Endothelial cell of umbilical vein (primary cell): ENCODE results near the gene MYH14. TPM values are rescaled to one million over a fixed set of nuclear protein-coding genes. Genes with fewer than 3 reads are reported as not detected.

Source experiments
- BruUV-seq: library from RNA; stranded (reverse); fragments of 400-500 nt; replicated peaks from 2 replicates; lab custom pipeline; 2021; lab: Mats Ljungman, UMichigan
- CTCF ChIA-PET: fragments of 300-600, 350-600 bp; sonication (Branson Sonifier 250); formaldehyde crosslinking; loops from one replicate; lab custom pipeline; 2021; ENCODE audit warnings: antibody characterized with exemption, inconsistent platforms; lab: Charles Lee
- POLR2A ChIA-PET: fragments of 300-600, 350-600 bp; sonication (Branson Sonifier 250); formaldehyde crosslinking; loops from one replicate; lab custom pipeline; 2021; ENCODE audit warnings: antibody characterized with exemption, inconsistent platforms; lab: Charles Lee
- DNase-seq: peaks from one replicate; pipeline ENCODE4 v3.0.0-alpha.2; 2011; ENCODE audit warnings: low read depth, low spot score
- FAIRE-seq: peaks from 2 replicates; lab custom pipeline; 2011; peaks lifted over from hg19 to GRCh38; lab: Jason Lieb, UNC
- H2AFZ ChIP-seq: 2 replicates; pipeline ENCODE4 v1.6.0; 2012; ENCODE audit warnings: low read depth, low read length, control low read depth, inconsistent platforms
- H3K27ac ChIP-seq: 2 replicates; pipeline ENCODE4 v1.5.1; 2011; ENCODE audit warnings: low read depth, mild to moderate bottlenecking, control low read depth, low read length, moderate library complexity; ENCODE audit not compliant: insufficient read depth
- H3K27me3 ChIP-seq, 2 experiments: 2 replicates each; pipeline versions ENCODE4 v1.6.0 to v1.6.1; 2011; ENCODE audit warnings: low read length in 2 of 2, mixed read lengths in 1 of 2; ENCODE audit not compliant: control insufficient read depth in 2 of 2, insufficient read depth in 2 of 2
- H3K36me3 ChIP-seq, 2 experiments: 2 replicates in 1 of 2; 3 replicates in 1 of 2; pipeline ENCODE4 v1.5.1; 2011; ENCODE audit warnings: low read length in 2 of 2, mild to moderate bottlenecking in 1 of 2, moderate library complexity in 1 of 2; ENCODE audit not compliant: control insufficient read depth in 2 of 2, insufficient read depth in 2 of 2; ENCODE audit errors: extremely low read depth in 1 of 2
- H3K4me1 ChIP-seq: 3 replicates; pipeline ENCODE4 v1.5.1; 2011; ENCODE audit warnings: mild to moderate bottlenecking, low read length; ENCODE audit not compliant: control insufficient read depth, insufficient read depth; ENCODE audit errors: extremely low read depth
- H3K4me2 ChIP-seq: 2 replicates; pipeline ENCODE4 v1.6.1; 2011; ENCODE audit warnings: low read length, control low read depth, mixed read lengths; ENCODE audit not compliant: insufficient read depth
- H3K4me3 ChIP-seq, 3 experiments: fragments of 200-600 bp in 1 of 3; sonication (generic), shearing (Covaris generic) in 1 of 3; replicated peaks in 1 of 3; 2 replicates each; pipeline ENCODE4 v1.5.1; 2011 to 2016; ENCODE audit warnings: control low read depth in 3 of 3, low read length in 3 of 3, mild to moderate bottlenecking in 2 of 3, inconsistent platforms in 1 of 3, low read depth in 1 of 3, moderate library complexity in 1 of 3; ENCODE audit not compliant: insufficient read depth in 1 of 3
- H3K79me2 ChIP-seq: 2 replicates; pipeline ENCODE4 v1.6.0; 2012; ENCODE audit warnings: low read length, inconsistent platforms; ENCODE audit not compliant: control insufficient read depth, insufficient read depth
- H3K9ac ChIP-seq: replicated peaks from 2 replicates; pipeline ENCODE3; 2011; ENCODE audit warnings: low read length, control low read depth; ENCODE audit not compliant: insufficient read depth; ENCODE audit errors: extremely low read depth
- H3K9me1 ChIP-seq: replicated peaks from 3 replicates; pipeline ENCODE4 v1.6.0; 2011; ENCODE audit warnings: mild to moderate bottlenecking, low read length; ENCODE audit not compliant: control insufficient read depth, insufficient read depth; ENCODE audit errors: extremely low read depth
- H3K9me3 ChIP-seq: replicated peaks from 2 replicates; pipeline ENCODE4 v1.5.1; 2012; ENCODE audit warnings: low read length, inconsistent platforms; ENCODE audit not compliant: control insufficient read depth, insufficient read depth
- H4K20me1 ChIP-seq: replicated peaks from 2 replicates; pipeline ENCODE3; 2011; ENCODE audit warnings: mild to moderate bottlenecking, low read length; ENCODE audit not compliant: control insufficient read depth, insufficient read depth; ENCODE audit errors: extremely low read depth
- EZH2 ChIP-seq: IDR thresholded peaks from 2 replicates; pipeline ENCODE4 v1.6.1; 2012; ENCODE audit warnings: borderline replicate concordance, low read depth, mild to moderate bottlenecking, moderate library complexity, low read length, inconsistent platforms; ENCODE audit not compliant: severe bottlenecking
- FOS ChIP-seq: IDR thresholded peaks from 2 replicates; pipeline ENCODE4 v1.6.1; 2011; ENCODE audit warnings: mild to moderate bottlenecking, low read length, moderate library complexity, borderline replicate concordance; ENCODE audit not compliant: insufficient read depth
- GATA2 ChIP-seq: IDR thresholded peaks from 2 replicates; pipeline ENCODE4 v1.7.0; 2011; ENCODE audit warnings: low read depth, mild to moderate bottlenecking, moderate library complexity, mixed read lengths, low read length; ENCODE audit not compliant: insufficient read length, insufficient read depth
- JUN ChIP-seq: IDR thresholded peaks from 2 replicates; pipeline ENCODE4 v1.6.1; 2011; ENCODE audit warnings: borderline replicate concordance, low read depth; ENCODE audit not compliant: insufficient read length, insufficient read depth
- MYC ChIP-seq: IDR thresholded peaks from one replicate; pipeline ENCODE4 v1.6.1; 2011; ENCODE audit warnings: mild to moderate bottlenecking, low read depth, low read length
- POLR2A ChIP-seq: IDR thresholded peaks from 2 replicates; pipeline ENCODE4 v1.6.1; 2012; ENCODE audit warnings: low read depth, mild to moderate bottlenecking, control low read depth, low read length
- POLR2AphosphoS5 ChIP-seq: IDR thresholded peaks from 2 replicates; pipeline ENCODE4 v1.6.1; 2012; ENCODE audit warnings: low read depth, mild to moderate bottlenecking, control low read depth, low read length, moderate library complexity; ENCODE audit not compliant: insufficient read depth
- dilution Hi-C: fragments of 300-500 bp; cut with MboI; formaldehyde crosslinking; loops from one replicate; pipeline ENCODE4 v1.15.0; 2019; ENCODE audit warnings: low sequenced_read_pairs; ENCODE audit not compliant: extremely low pct_ligation_motif_present
- intact Hi-C: fragments of 100-400 bp; cut with micrococcal nuclease; formaldehyde crosslinking; loops from one replicate; pipeline ENCODE4 v1.10.0; 2022
- polyA plus RNA-seq, 4 experiments: library from polyadenylated mRNA; depleted of rRNA in 3 of 4; stranded (reverse) in 3 of 4; unstranded in 1 of 4; fragments of >200 nt; gene quantifications; 2 replicates each; pipeline versions ENCODE4 v1.2.1 to v1.2.3, GENCODE V29; 2011 to 2012; ENCODE audit warnings: missing spikeins in 1 of 4
- total RNA-seq: library from RNA; stranded (reverse); gene quantifications from 2 replicates; pipeline ENCODE4 v1.2.3, GENCODE V29; 2021
- TF ChIP-seq, protein P1 (sequence below), 2 donors: IDR thresholded peaks; 1 replicate in 1 of 2; 2 replicates in 1 of 2; pipeline ENCODE4 v1.5.1; 2011; ENCODE audit warnings: low read length in 2 of 2, mild to moderate bottlenecking in 2 of 2, moderate library complexity in 2 of 2, control low read depth in 1 of 2, inconsistent platforms in 1 of 2, low read depth in 1 of 2; ENCODE audit not compliant: insufficient read depth in 1 of 2; ENCODE audit errors: extremely low read depth in 1 of 2
- TF ChIP-seq, protein P2 (sequence below): IDR thresholded peaks from 2 replicates; pipeline ENCODE4 v1.6.1; 2011; ENCODE audit not compliant: insufficient read depth, insufficient read length

The MYH14 gene
- total and polyA plus RNA-seq, 2 donors (not counting 3 experiments of a cell fraction or from before 2014, with no cell fraction given), result 0.13 TPM; not detected in 1

DNA sequence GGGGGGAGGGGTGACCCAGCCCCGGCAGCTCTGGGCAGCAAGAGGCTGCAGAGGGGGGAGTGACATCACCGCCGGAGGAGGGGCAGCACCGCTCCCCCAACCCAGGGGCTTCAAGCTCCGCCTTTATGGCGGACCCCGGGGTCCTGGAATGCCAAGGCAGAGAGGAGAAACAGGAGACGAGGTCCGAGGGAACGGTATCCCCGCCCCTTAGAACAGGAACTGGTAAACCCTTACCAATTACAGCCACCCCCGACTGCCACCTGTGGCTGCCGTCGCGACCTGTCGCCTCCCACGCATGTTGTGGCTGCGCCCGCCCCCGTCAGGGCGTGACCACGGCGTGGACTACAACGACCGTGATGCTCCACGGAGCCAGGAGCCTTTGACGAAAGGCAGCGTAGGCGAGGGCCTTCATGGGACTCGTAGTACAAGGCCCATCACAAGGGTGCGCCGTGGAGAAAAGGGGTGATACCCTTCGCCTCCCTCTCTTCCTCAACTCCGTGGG, 129.9 kb downstream of the MYH14 start:
- dilution Hi-C loops (no loop called here), intact Hi-C loops (loop anchor here (1.0 to 5.0 kb wide), 2 partner anchors 16 to 324 kb away; no protein-coding TSS in a partner anchor)
- no TSS peak for BruUV-seq
- no peaks in the 10 kb centered on the region for H3K9me1 ChIP-seq
- no peaks in the 10 kb centered on the region for H3K79me2 ChIP-seq
- DNase-seq (peak; percentile 89), FAIRE-seq (peak; percentile 85)
- POLR2A ChIA-PET, result no interaction called here
- peaks cover 8% of the 10 kb centered on the region for H3K4me1 ChIP-seq
- H3K36me3 ChIP-seq, result no peaks in the 10 kb centered on the region
- H3K27ac ChIP-seq, result no peak overlapping the region
- H3K9ac ChIP-seq, result no peak overlapping the region
- peak overlapping the region in 2 of 3 experiments; percentile 27 to 60 for H3K4me3 ChIP-seq
- no peak for TF ChIP-seq POLR2A
- no peak for TF ChIP-seq GATA2
- no peak for TF ChIP-seq FOS
- no peak for TF ChIP-seq JUN
- TF ChIP-seq, protein P1, sequence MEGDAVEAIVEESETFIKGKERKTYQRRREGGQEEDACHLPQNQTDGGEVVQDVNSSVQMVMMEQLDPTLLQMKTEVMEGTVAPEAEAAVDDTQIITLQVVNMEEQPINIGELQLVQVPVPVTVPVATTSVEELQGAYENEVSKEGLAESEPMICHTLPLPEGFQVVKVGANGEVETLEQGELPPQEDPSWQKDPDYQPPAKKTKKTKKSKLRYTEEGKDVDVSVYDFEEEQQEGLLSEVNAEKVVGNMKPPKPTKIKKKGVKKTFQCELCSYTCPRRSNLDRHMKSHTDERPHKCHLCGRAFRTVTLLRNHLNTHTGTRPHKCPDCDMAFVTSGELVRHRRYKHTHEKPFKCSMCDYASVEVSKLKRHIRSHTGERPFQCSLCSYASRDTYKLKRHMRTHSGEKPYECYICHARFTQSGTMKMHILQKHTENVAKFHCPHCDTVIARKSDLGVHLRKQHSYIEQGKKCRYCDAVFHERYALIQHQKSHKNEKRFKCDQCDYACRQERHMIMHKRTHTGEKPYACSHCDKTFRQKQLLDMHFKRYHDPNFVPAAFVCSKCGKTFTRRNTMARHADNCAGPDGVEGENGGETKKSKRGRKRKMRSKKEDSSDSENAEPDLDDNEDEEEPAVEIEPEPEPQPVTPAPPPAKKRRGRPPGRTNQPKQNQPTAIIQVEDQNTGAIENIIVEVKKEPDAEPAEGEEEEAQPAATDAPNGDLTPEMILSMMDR (IDR thresholded peaks at IDR 0.05; ENCODE audit: extremely low read depth in 1 of 2, insufficient read depth in 1 of 2, low read depth in 1 of 2, low read length in 2 of 2), result no peak
- no peak for TF ChIP-seq POLR2AphosphoS5
- no peak for TF ChIP-seq EZH2
- TF ChIP-seq, protein P2, sequence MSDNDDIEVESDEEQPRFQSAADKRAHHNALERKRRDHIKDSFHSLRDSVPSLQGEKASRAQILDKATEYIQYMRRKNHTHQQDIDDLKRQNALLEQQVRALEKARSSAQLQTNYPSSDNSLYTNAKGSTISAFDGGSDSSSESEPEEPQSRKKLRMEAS, result no peak
- no peak for TF ChIP-seq MYC
- CTCF ChIA-PET, result interaction anchor here (1.0 to 1.5 kb wide), 2 partner anchors 24 to 37 kb away, joined by 3 to 8 read pairs; no protein-coding TSS in a partner anchor
- H3K27me3 ChIP-seq, result peaks cover 11 to 14% of the 10 kb centered on the region in 2 experiments
- peak overlapping the region; percentile 99 for H2AFZ ChIP-seq
- no peaks in the 10 kb centered on the region for H3K9me3 ChIP-seq
- H3K4me2 ChIP-seq, result peak overlapping the region; percentile 83
- H4K20me1 ChIP-seq, result no peaks in the 10 kb centered on the region
